Mammary microvascular endothelial cell (primary cell): Measurements from ENCODE around the gene GUCY1A1. TPM values are rescaled to one million over a fixed set of nuclear protein-coding genes. Genes with fewer than 3 reads are reported as not detected.

Experiments used
- total RNA-seq: library from RNA; depleted of rRNA; stranded (reverse); fragments of >200 nt; gene quantifications from 2 replicates; pipeline ENCODE4 v1.2.3, GENCODE V29; 2015

Gene GUCY1A1, protein sequence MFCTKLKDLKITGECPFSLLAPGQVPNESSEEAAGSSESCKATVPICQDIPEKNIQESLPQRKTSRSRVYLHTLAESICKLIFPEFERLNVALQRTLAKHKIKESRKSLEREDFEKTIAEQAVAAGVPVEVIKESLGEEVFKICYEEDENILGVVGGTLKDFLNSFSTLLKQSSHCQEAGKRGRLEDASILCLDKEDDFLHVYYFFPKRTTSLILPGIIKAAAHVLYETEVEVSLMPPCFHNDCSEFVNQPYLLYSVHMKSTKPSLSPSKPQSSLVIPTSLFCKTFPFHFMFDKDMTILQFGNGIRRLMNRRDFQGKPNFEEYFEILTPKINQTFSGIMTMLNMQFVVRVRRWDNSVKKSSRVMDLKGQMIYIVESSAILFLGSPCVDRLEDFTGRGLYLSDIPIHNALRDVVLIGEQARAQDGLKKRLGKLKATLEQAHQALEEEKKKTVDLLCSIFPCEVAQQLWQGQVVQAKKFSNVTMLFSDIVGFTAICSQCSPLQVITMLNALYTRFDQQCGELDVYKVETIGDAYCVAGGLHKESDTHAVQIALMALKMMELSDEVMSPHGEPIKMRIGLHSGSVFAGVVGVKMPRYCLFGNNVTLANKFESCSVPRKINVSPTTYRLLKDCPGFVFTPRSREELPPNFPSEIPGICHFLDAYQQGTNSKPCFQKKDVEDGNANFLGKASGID
- total RNA-seq: 0.67 and 1.3 TPM in 2 replicates

DNA sequence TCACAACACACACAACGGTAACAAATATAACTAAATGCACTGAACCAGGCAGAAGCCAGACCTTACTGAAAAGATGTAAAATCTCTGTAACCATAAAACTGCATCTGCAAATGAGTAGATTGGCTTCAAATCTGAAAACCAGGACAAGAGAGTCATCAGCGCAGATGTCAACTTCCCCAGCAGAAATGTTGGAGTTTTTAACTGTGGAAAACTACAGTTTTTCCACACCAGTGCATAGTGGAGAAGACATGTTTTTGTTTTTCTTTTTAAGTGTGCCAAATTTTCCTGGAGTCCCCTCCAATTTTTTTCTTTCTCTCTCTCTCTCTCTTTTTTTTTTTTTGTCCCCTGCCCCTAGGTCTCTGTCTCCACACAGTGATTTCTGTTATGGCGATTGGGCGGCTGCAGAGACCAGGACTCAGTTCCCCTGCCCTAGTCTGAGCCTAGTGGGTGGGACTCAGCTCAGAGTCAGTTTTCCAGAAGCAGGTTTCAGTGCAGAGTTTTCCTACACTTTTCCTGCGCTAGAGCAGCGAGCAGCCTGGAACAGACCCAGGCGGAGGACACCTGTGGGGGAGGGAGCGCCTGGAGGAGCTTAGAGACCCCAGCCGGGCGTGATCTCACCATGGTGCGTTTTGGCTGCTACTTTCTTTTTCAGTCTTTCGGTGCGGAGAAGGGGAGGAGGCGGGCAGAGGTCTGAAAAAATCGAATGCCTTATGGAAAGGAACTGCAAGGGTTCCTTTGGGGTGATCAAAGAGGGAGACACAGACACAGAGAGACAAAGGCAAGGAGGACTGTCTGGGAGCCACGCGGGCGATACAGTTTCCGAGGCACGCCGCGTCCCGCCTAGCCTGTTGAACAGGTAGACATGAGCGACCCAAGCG, at the start of gene GUCY1A1:
GUCY1A1 (plus strand) TSS at position 505 of the 878 bp plus-strand sequence. CDS start 30,020 bp downstream, outside the sequence.

DNA sequence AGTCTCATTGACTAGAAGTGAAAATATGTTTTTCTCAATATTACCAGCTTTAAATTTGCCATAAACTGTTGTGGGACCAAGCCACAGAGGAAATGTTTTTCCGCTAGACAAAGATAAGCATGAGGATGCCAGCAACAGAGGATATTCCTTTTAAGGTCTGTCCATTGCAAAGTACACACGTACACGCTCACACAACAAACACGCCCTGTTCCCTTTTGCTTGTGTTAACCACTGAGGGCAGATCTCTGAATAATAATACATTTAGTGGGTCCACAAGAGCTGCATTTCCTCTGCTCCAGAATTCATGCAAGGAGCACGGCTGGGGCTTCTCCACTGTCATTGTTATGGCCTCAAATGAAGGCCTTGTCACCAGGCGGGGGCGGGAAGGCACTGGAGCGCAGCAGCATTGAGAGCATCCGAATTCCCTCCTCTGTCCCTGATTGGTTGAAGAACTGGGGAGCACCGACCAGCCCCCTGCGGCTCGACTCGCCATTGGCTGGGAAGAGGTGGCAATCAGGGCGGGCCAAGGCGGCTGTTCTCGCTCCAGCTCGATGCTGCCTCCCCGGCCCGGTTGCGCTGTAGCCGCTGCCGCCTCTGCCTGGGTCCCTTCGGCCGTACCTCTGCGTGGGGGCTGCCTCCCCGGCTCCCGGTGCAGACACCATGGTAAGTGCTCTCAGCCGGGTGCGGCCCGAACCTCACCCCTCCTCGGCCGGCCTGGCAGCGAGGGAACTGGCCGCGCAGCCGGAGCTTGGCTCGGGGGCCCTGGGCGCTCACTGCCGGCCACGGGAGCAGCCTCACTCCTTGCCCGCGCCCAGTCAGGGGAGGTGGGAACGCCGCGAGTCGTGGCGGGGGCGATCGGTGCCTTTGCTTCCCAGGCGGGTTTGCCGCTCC, 92.1 kb downstream of the GUCY1A1 start, which contains the start of gene GUCY1B1:
GUCY1B1 (plus strand) TSS at position 541 of the 891 bp plus-strand sequence; CDS start at position 661, 120 bp downstream.

Other genes starting within 250 kb of the GUCY1A1 start
- 0.39 and 0.87 TPM in 2 replicates for gene GUCY1B1, start 92.2 kb downstream of the GUCY1A1 start, total RNA-seq
- not detected in 2 replicates for gene ASIC5, start 199.4 kb downstream of the GUCY1A1 start, total RNA-seq
- gene TDO2, start 236.8 kb downstream of the GUCY1A1 start, total RNA-seq: not detected in 2 replicates